ENCODE measurements around the gene SGCD. TPM values are rescaled to one million over a fixed set of nuclear protein-coding genes. Genes with fewer than 3 reads are reported as not detected.

Gene SGCD
- total RNA-seq, 4 donors from 2014 or later = 16.7 to 38.6 (median 27.7) TPM

DNA sequence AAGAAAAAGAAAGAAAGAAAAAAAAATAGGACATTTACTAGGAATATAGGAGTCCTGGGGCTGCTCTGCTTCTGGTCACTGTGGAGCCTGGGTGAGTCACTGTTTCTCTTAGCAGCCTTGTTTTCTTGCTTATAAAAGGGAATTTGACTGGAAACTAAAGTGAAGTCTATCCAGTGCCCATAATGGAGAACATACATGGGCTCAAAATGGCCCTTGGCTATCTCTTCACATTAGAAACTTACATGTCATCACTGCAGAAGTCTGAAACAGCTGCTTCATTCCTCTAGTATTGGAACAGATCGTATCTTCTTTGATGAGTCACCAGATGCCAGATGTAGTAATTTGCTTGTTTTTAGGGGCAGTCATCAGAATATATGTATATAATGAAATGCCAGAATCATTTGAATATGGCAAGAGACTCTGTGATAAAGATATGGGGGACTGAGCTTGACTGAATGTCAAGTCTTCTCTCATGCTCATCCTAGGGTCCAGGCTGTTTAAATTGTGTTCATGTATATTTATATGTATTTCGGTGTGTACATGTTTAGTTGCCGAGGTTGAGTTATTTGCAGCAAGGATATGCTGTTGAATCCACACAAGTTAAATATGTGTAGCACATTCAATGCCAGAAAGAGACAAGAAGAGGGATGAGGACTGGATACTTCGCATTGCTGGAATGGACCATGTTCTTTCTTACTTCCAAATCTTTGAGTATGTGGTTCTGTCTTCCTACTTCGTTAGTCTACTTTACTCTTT, 56.7 kb downstream of the SGCD start:
- 49% methylated on average over 5 of the region's 5 CpGs for WGBS
- no peak for DNase-seq (ENCODE audit: extremely low spot score)

DNA sequence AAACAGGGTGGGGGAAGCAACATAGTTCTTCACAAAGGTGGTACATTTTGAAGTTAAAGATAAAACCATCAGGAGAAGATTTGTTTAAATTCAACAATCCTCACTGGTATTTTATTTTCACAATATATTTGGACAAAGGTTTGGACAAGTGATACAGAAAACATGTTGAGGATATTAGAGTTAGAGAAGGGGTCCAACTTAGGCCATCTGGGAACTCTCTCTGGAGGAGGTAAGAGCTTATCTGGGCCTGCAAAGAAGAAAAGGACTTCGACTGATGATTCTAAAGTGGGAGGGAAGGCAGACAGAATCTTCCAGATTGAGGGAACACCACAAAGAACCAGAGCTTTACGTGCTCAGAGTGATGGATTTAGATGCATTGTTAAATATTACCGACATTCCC, 58.5 kb downstream of the SGCD start:
- DNase-seq (ENCODE audit: extremely low spot score) = no peak
- no peaks in the 10 kb centered on the region for H3K27me3 ChIP-seq
- H3K36me3 ChIP-seq = no peaks in the 10 kb centered on the region
- H3K9me3 ChIP-seq = no peaks in the 10 kb centered on the region
- H3K4me1 ChIP-seq = peaks cover 6 to 57% (median 35%) of the 10 kb centered on the region in 4 donors
- TF ChIP-seq, protein P1, sequence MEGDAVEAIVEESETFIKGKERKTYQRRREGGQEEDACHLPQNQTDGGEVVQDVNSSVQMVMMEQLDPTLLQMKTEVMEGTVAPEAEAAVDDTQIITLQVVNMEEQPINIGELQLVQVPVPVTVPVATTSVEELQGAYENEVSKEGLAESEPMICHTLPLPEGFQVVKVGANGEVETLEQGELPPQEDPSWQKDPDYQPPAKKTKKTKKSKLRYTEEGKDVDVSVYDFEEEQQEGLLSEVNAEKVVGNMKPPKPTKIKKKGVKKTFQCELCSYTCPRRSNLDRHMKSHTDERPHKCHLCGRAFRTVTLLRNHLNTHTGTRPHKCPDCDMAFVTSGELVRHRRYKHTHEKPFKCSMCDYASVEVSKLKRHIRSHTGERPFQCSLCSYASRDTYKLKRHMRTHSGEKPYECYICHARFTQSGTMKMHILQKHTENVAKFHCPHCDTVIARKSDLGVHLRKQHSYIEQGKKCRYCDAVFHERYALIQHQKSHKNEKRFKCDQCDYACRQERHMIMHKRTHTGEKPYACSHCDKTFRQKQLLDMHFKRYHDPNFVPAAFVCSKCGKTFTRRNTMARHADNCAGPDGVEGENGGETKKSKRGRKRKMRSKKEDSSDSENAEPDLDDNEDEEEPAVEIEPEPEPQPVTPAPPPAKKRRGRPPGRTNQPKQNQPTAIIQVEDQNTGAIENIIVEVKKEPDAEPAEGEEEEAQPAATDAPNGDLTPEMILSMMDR (IDR thresholded peaks at IDR 0.05) = no peak
- no peak for TF ChIP-seq EP300 (IDR thresholded peaks at IDR 0.05)
- 72% methylated on average over 3 of the region's 3 CpGs for WGBS
- H3K4me3 ChIP-seq = no peak overlapping the region
- intact Hi-C loops (cut with DNase I) = no loop called here
- no peak overlapping the region for H3K27ac ChIP-seq (replicated peaks in 1 of 4)

More for the DNA sequence above, 56.7 kb downstream of the SGCD start:
- Histone ChIP-seq H3K36me3 (no peaks in the 10 kb centered on the region), H3K27me3 (no peaks in the 10 kb centered on the region), H3K9me3 (no peaks in the 10 kb centered on the region), H3K4me1 (peaks cover 6 to 71% (median 38%) of the 10 kb centered on the region in 4 donors), H3K27ac (replicated peaks in 1 of 4) (peak overlapping the region in 3 of 4 donors; percentile 24 to 46 (median 35)), H3K4me3 (no peak overlapping the region)
- peak in 1 of 2 donors; percentile 11 for TF ChIP-seq POLR2AphosphoS5 (IDR thresholded peaks at IDR 0.05)
- TF ChIP-seq EP300 (IDR thresholded peaks at IDR 0.05) = no peak
- intact Hi-C loops (cut with DNase I) = no loop called here

DNA sequence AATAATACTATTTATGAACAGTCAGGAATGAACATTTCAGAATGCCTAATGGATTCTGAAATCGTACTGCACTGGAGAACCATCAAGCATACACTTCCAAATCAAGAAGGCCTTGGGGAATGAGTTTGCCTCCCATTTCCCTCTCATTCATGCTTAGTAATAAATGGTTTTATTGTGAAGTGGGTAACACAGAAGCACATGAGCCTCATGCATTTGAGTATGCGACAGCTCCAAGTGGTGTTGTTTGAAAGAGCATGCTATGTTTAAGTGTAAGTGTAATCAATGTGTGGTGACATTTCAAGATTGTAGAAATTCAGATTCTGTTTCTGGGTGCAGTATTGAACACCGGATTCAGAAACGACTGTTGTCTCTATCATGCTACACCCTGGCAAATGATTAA, 60.0 kb downstream of the SGCD start:
- no peak overlapping the region for H3K27ac ChIP-seq (replicated peaks in 1 of 4)
- H3K27me3 ChIP-seq = no peaks in the 10 kb centered on the region
- TF ChIP-seq POLR2A (IDR thresholded peaks at IDR 0.05; ENCODE audit: low read depth) (no peak), POLR2AphosphoS5 (IDR thresholded peaks at IDR 0.05) (no peak)
- TF ChIP-seq, protein P1 (IDR thresholded peaks at IDR 0.05) = no peak
- H3K36me3 ChIP-seq = no peaks in the 10 kb centered on the region
- DNase-seq (ENCODE audit: extremely low spot score) = no peak
- no peaks in the 10 kb centered on the region for H3K9me3 ChIP-seq
- WGBS = 72% methylated on average over 4 of the region's 4 CpGs
- H3K4me1 ChIP-seq = peaks cover 6 to 49% (median 27%) of the 10 kb centered on the region in 4 donors
- intact Hi-C loops (cut with DNase I) = no loop called here
- no peak overlapping the region for H3K4me3 ChIP-seq

DNA sequence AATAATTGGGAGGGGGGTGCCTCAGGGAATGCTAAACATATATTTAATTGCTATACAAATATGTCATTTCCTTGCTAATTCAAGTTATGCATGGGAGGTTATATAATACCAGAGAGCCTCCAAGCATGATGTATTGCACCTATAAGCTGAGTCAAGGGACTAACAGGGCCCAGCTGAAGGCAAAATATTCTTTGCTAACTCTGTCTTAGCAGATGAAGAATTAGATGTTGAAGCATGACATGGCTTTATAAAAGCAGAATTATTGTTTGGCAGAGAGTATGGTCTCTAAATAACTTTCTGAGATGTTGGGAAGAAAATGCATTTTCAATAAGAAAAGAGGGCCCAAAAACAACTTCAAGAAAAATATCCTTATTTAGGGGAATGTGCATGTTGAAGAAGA, 60.4 kb downstream of the SGCD start:
- Histone ChIP-seq H3K36me3 (no peaks in the 10 kb centered on the region), H3K4me1 (peaks cover 6 to 49% (median 26%) of the 10 kb centered on the region in 4 donors), H3K27me3 (no peaks in the 10 kb centered on the region), H3K27ac (replicated peaks in 1 of 4) (no peak overlapping the region), H3K4me3 (no peak overlapping the region), H3K9me3 (no peaks in the 10 kb centered on the region)
- TF ChIP-seq POLR2AphosphoS5 (IDR thresholded peaks at IDR 0.05) = no peak
- TF ChIP-seq EP300 (IDR thresholded peaks at IDR 0.05) = no peak
- no peak for TF ChIP-seq POLR2A (IDR thresholded peaks at IDR 0.05; ENCODE audit: low read depth)
- TF ChIP-seq, protein P1 (IDR thresholded peaks at IDR 0.05) = no peak
- intact Hi-C loops (cut with DNase I) = no loop called here
- no peak for DNase-seq (ENCODE audit: extremely low spot score)

DNA sequence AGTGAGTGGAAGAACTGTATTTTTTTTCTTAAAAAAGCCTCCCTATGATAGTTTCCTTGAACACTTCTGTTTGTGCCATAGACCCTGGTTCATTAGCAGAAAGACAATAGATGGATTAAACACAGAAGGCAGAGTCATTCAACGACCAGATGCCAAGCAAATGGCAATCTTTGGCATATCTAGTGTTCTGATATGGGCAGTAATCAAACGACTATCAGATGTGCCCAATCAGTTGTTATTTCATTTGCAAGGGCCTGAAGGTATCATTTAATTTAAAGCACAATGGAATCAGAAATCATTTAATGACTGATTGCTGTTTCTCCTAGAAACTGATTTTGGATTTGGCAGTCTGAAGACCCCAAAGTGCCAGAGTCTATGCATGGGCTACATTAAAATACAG, 61.3 kb downstream of the SGCD start:
- Histone ChIP-seq H3K4me3 (no peak overlapping the region), H3K9me3 (no peaks in the 10 kb centered on the region), H3K4me1 (peaks cover 3 to 43% (median 20%) of the 10 kb centered on the region in 4 donors), H3K27ac (replicated peaks in 1 of 4) (no peak overlapping the region), H3K36me3 (no peaks in the 10 kb centered on the region), H3K27me3 (no peaks in the 10 kb centered on the region)
- intact Hi-C loops (cut with DNase I) = no loop called here
- DNase-seq (ENCODE audit: extremely low spot score) = no peak
- TF ChIP-seq POLR2A (IDR thresholded peaks at IDR 0.05; ENCODE audit: low read depth) = no peak
- TF ChIP-seq, protein P1 (IDR thresholded peaks at IDR 0.05) = no peak
- no peak for TF ChIP-seq POLR2AphosphoS5 (IDR thresholded peaks at IDR 0.05)
- TF ChIP-seq EP300 (IDR thresholded peaks at IDR 0.05) = no peak
- WGBS = 39% methylated on average over 2 of the region's 2 CpGs
